HEK293 (cell line): Measurements from ENCODE around the gene E2F1.

ENCODE experiments used
- BCL11A ChIP-seq: fragments of 450-650 bp; formaldehyde crosslinking; IDR thresholded peaks from 2 replicates; pipeline ENCODE4 v1.5.1; 2016; ENCODE audit warnings: low read depth, missing biosample characterization, missing genetic modification characterization
- GFI1B ChIP-seq: fragments of 450-650 bp; formaldehyde crosslinking; IDR thresholded peaks from 2 replicates; pipeline ENCODE4 v1.5.1; 2016; ENCODE audit warnings: missing biosample characterization, missing genetic modification characterization
- IKZF3 ChIP-seq: fragments of 450-650 bp; IDR thresholded peaks from 2 replicates; pipeline ENCODE4 v1.5.0; 2018; ENCODE audit warnings: missing biosample characterization, mild to moderate bottlenecking, missing genetic modification characterization, moderate library complexity
- RBAK ChIP-seq: fragments of 450-650 bp; formaldehyde crosslinking; IDR thresholded peaks from 2 replicates; pipeline ENCODE4 v1.5.1; 2016; ENCODE audit warnings: missing biosample characterization, missing genetic modification characterization
- REPIN1 ChIP-seq: fragments of 450-650 bp; formaldehyde crosslinking; IDR thresholded peaks from 2 replicates; pipeline ENCODE4 v1.5.1; 2017; ENCODE audit warnings: missing biosample characterization, missing genetic modification characterization, low read depth
- SALL2 ChIP-seq: fragments of 450-650 bp; formaldehyde crosslinking; IDR thresholded peaks from 2 replicates; pipeline ENCODE4 v1.5.0; 2017; ENCODE audit warnings: missing biosample characterization, mild to moderate bottlenecking, missing genetic modification characterization, borderline replicate concordance
- SCRT1 ChIP-seq: fragments of 450-650 bp; formaldehyde crosslinking; IDR thresholded peaks from 2 replicates; pipeline ENCODE4 v1.5.1; 2016; ENCODE audit warnings: missing biosample characterization, missing genetic modification characterization, borderline replicate concordance
- SETDB1 ChIP-seq: IDR thresholded peaks from one replicate; pipeline ENCODE4 v1.6.1; 2017; ENCODE audit warnings: mild to moderate bottlenecking, low read length, moderate library complexity, mixed read lengths; ENCODE audit not compliant: insufficient read length
- SP2 ChIP-seq: fragments of 450-650 bp; formaldehyde crosslinking; IDR thresholded peaks from 2 replicates; pipeline ENCODE4 v1.5.1; 2016; ENCODE audit warnings: missing biosample characterization, missing genetic modification characterization
- YY2 ChIP-seq: fragments of 450-650 bp; formaldehyde crosslinking; IDR thresholded peaks from 2 replicates; pipeline ENCODE4 v1.5.1; 2016; ENCODE audit warnings: missing biosample characterization, missing genetic modification characterization
- ZBTB1 ChIP-seq: fragments of 450-650 bp; formaldehyde crosslinking; IDR thresholded peaks from 2 replicates; pipeline ENCODE4 v1.5.1; 2016; ENCODE audit warnings: missing biosample characterization, missing genetic modification characterization
- ZBTB11 ChIP-seq: fragments of 450-650 bp; formaldehyde crosslinking; conservative IDR thresholded peaks from 2 replicates; pipeline ENCODE4 v1.5.1; 2016; ENCODE audit warnings: low read depth, missing biosample characterization, missing genetic modification characterization
- ZBTB21 ChIP-seq: fragments of 450-650 bp; formaldehyde crosslinking; IDR thresholded peaks from 2 replicates; pipeline ENCODE4 v1.5.1; 2017; ENCODE audit warnings: missing biosample characterization, missing genetic modification characterization
- ZNF157 ChIP-seq: fragments of 450-650 bp; formaldehyde crosslinking; IDR thresholded peaks from 2 replicates; pipeline ENCODE4 v1.5.1; 2016; ENCODE audit warnings: missing biosample characterization, missing genetic modification characterization
- ZNF174 ChIP-seq: fragments of 450-650 bp; formaldehyde crosslinking; IDR thresholded peaks from 2 replicates; pipeline ENCODE4 v1.5.0; 2017; ENCODE audit warnings: missing biosample characterization, mild to moderate bottlenecking, missing genetic modification characterization
- ZNF175 ChIP-seq: fragments of 450-650 bp; formaldehyde crosslinking; IDR thresholded peaks from 2 replicates; pipeline ENCODE4 v1.5.1; 2016; ENCODE audit warnings: missing biosample characterization, missing genetic modification characterization
- ZNF23 ChIP-seq: fragments of 450-650 bp; formaldehyde crosslinking; IDR thresholded peaks from 2 replicates; pipeline ENCODE4 v1.5.1; 2016; ENCODE audit warnings: missing biosample characterization, missing genetic modification characterization, borderline replicate concordance
- ZNF335 ChIP-seq: fragments of 450-650 bp; formaldehyde crosslinking; conservative IDR thresholded peaks from 2 replicates; pipeline ENCODE4 v1.5.1; 2016; ENCODE audit warnings: missing biosample characterization, missing genetic modification characterization
- ZNF350 ChIP-seq: fragments of 450-650 bp; formaldehyde crosslinking; IDR thresholded peaks from 2 replicates; pipeline ENCODE4 v1.5.0; 2017; ENCODE audit warnings: missing biosample characterization, mild to moderate bottlenecking, missing genetic modification characterization
- ZNF404 ChIP-seq: fragments of 450-650 bp; formaldehyde crosslinking; IDR thresholded peaks from 2 replicates; pipeline ENCODE4 v1.5.1; 2017; ENCODE audit warnings: missing biosample characterization, missing genetic modification characterization
- ZNF544 ChIP-seq: fragments of 450-650 bp; formaldehyde crosslinking; IDR thresholded peaks from 2 replicates; pipeline ENCODE4 v1.5.0; 2017; ENCODE audit warnings: missing biosample characterization, missing genetic modification characterization
- ZNF561 ChIP-seq: fragments of 450-650 bp; IDR thresholded peaks from 2 replicates; pipeline ENCODE4 v1.5.1; 2018; ENCODE audit warnings: missing biosample characterization, missing genetic modification characterization, borderline replicate concordance
- ZNF596 ChIP-seq: fragments of 450-650 bp; IDR thresholded peaks from 2 replicates; pipeline ENCODE4 v1.5.0; 2018; ENCODE audit warnings: missing biosample characterization, mild to moderate bottlenecking, missing genetic modification characterization, moderate library complexity
- ZNF621 ChIP-seq: fragments of 450-650 bp; formaldehyde crosslinking; IDR thresholded peaks from 2 replicates; pipeline ENCODE4 v1.5.1; 2017; ENCODE audit warnings: missing biosample characterization, missing genetic modification characterization
- ZNF623 ChIP-seq: fragments of 450-650 bp; formaldehyde crosslinking; IDR thresholded peaks from 2 replicates; pipeline ENCODE4 v1.5.1; 2016; ENCODE audit warnings: missing biosample characterization, missing genetic modification characterization
- ZNF645 ChIP-seq: fragments of 450-650 bp; formaldehyde crosslinking; IDR thresholded peaks from 2 replicates; pipeline ENCODE4; 2016; ENCODE audit warnings: missing biosample characterization, missing genetic modification characterization
- ZNF654 ChIP-seq: fragments of 450-650 bp; formaldehyde crosslinking; IDR thresholded peaks from 2 replicates; pipeline ENCODE4 v1.5.1; 2016; ENCODE audit warnings: low read depth, missing biosample characterization, missing genetic modification characterization
- ZNF660 ChIP-seq: fragments of 450-650 bp; IDR thresholded peaks from 2 replicates; pipeline ENCODE4 v1.5.1; 2018; ENCODE audit warnings: missing biosample characterization, mild to moderate bottlenecking, missing genetic modification characterization
- ZNF692 ChIP-seq: fragments of 450-650 bp; formaldehyde crosslinking; IDR thresholded peaks from 2 replicates; pipeline ENCODE4 v1.5.1; 2016; ENCODE audit warnings: missing biosample characterization, missing genetic modification characterization
- ZNF701 ChIP-seq: fragments of 450-650 bp; formaldehyde crosslinking; IDR thresholded peaks from 2 replicates; pipeline ENCODE4 v1.5.1; 2016; ENCODE audit warnings: missing biosample characterization, missing genetic modification characterization
- ZNF791 ChIP-seq: fragments of 450-650 bp; formaldehyde crosslinking; IDR thresholded peaks from 2 replicates; pipeline ENCODE4 v1.5.1; 2016; ENCODE audit warnings: missing biosample characterization, missing genetic modification characterization
- TF ChIP-seq, protein P1 (sequence below): fragments of 450-650 bp; formaldehyde crosslinking; IDR thresholded peaks from 2 replicates; pipeline ENCODE4 v1.5.1; 2016; ENCODE audit warnings: missing biosample characterization, missing genetic modification characterization

The E2F1 gene

GRCh38 chr20:33732166-33732970, 46.2 kb upstream of the E2F1 start (continued):
- no peak; the same call in 1 of the 2 replicates for TF ChIP-seq ZNF660 (tag by site-specific recombination)
- no peak for TF ChIP-seq SCRT1
- no peak for TF ChIP-seq REPIN1 (tag by site-specific recombination)
- no peak for TF ChIP-seq ZNF791
- TF ChIP-seq ZNF623 (tag by site-specific recombination), result no peak
- no peak for TF ChIP-seq ZNF645 (tag by site-specific recombination)
- no peak for TF ChIP-seq ZNF23 (tag by site-specific recombination)
- no peak for TF ChIP-seq BCL11A (tag by site-specific recombination)
- TF ChIP-seq ZNF544 (tag by site-specific recombination), result no peak
- TF ChIP-seq ZNF561 (tag by site-specific recombination), result peak; percentile 72; the same call in 1 of the 2 replicates
- peak; percentile 86 for TF ChIP-seq IKZF3
- no peak for TF ChIP-seq ZNF175 (tag by site-specific recombination)
- TF ChIP-seq ZNF654 (tag by site-specific recombination), result no peak
- no peak for TF ChIP-seq ZNF701 (tag by site-specific recombination)
- TF ChIP-seq ZBTB21, result no peak
- no peak for TF ChIP-seq ZBTB1
- no peak for TF ChIP-seq RBAK (tag by site-specific recombination)
- no peak for TF ChIP-seq ZNF692
- no peak for TF ChIP-seq SALL2
- no peak for TF ChIP-seq SETDB1
- TF ChIP-seq ZNF596 (tag by site-specific recombination), result peak; percentile 63
- TF ChIP-seq ZNF621 (tag by site-specific recombination), result no peak
- 0 out of 2 replicates have a peak, but pooled peaks have one; percentile 10 for TF ChIP-seq SP2
- 0 out of 2 replicates have a peak, but pooled peaks have one; percentile 11 for TF ChIP-seq YY2
- peak; percentile 77 for TF ChIP-seq ZNF335 (tag by site-specific recombination)
- no peak for TF ChIP-seq ZNF157
- no peak for TF ChIP-seq ZNF350 (tag by site-specific recombination)
- TF ChIP-seq, protein P1, sequence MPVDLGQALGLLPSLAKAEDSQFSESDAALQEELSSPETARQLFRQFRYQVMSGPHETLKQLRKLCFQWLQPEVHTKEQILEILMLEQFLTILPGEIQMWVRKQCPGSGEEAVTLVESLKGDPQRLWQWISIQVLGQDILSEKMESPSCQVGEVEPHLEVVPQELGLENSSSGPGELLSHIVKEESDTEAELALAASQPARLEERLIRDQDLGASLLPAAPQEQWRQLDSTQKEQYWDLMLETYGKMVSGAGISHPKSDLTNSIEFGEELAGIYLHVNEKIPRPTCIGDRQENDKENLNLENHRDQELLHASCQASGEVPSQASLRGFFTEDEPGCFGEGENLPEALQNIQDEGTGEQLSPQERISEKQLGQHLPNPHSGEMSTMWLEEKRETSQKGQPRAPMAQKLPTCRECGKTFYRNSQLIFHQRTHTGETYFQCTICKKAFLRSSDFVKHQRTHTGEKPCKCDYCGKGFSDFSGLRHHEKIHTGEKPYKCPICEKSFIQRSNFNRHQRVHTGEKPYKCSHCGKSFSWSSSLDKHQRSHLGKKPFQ (tag by site-specific recombination), result no peak
- no peak for TF ChIP-seq ZNF174 (tag by site-specific recombination)
- TF ChIP-seq GFI1B, result no peak
- TF ChIP-seq ZBTB11 (tag by site-specific recombination), result no peak; the same call in 1 of the 2 replicates
- TF ChIP-seq ZNF404, result no peak
